Stomach (tissue), 9 donors: ENCODE results near the gene SLC6A3. TPM values are rescaled to one million over a fixed set of nuclear protein-coding genes. Genes with fewer than 3 reads are reported as not detected.

Source experiments
- DNase-seq, 2 donors: peaks; one replicate each; pipeline versions ENCODE4 v3.0.0 to v3.0.0-alpha.2; 2013 to 2019
- H3K27ac ChIP-seq, 5 donors: fragments of 200-600 bp in 4 of 5; sonication (generic) in 4 of 5; one replicate each; pipeline ENCODE4 v1.5.1; 2013 to 2019; ENCODE audit warnings: mild to moderate bottlenecking in 1 of 5, moderate library complexity in 1 of 5
- H3K27me3 ChIP-seq, 3 donors: fragments of 200-600 bp; sonication (generic); one replicate each; pipeline ENCODE4 v1.5.1; 2017 to 2019; ENCODE audit warnings: mixed run types in 1 of 3
- H3K36me3 ChIP-seq, 4 donors: fragments of 200-600 bp; sonication (generic); 1 replicate in 3 of 4; 2 replicates in 1 of 4; pipeline ENCODE4 v1.5.1; 2016 to 2019
- H3K4me1 ChIP-seq, 4 donors: fragments of 200-600 bp; sonication (generic); one replicate each; pipeline ENCODE4 v1.5.1; 2016 to 2019
- H3K4me3 ChIP-seq, 4 donors: fragments of 200-600 bp; sonication (generic) in 3 of 4; one replicate each; pipeline ENCODE4 v1.5.1; 2016 to 2019; ENCODE audit warnings: mild to moderate bottlenecking in 1 of 4
- H3K9me3 ChIP-seq, 4 donors: fragments of 200-600 bp; sonication (generic); one replicate each; pipeline ENCODE4 v1.5.1; 2016 to 2019
- EP300 ChIP-seq: sonication (generic); formaldehyde crosslinking; IDR thresholded peaks from one replicate; pipeline ENCODE4 v1.6.1; 2017; ENCODE audit warnings: antibody characterized with exemption
- POLR2A ChIP-seq, 4 donors: fragments of 450-650 bp; IDR thresholded peaks; one replicate each; pipeline ENCODE4 v1.6.1; 2016; ENCODE audit warnings: antibody characterized with exemption in 4 of 4, control low read depth in 2 of 4, mild to moderate bottlenecking in 1 of 4, moderate library complexity in 1 of 4
- POLR2AphosphoS5 ChIP-seq, 3 donors: sonication (generic); formaldehyde crosslinking; IDR thresholded peaks; one replicate each; pipeline ENCODE4 v1.6.1; 2016; ENCODE audit warnings: antibody characterized with exemption in 3 of 3
- WGBS, 5 donors: extraction: QIAGEN DNeasy Blood & Tissue Kit in 3 of 5; methylation state at CpG; one replicate each; pipeline versions ENCODE4 v1.1.5 to v1.1.7; 2013 to 2018; 5-methylcytosine and 5-hydroxymethylcytosine counted together
- intact Hi-C: fragments of 100-400 bp; cut with DNase I; formaldehyde crosslinking; loops from one replicate; pipeline ENCODE4 v1.15.1; 2023; ENCODE audit warnings: low total_unique reads
- polyA plus RNA-seq, 3 donors: library from polyadenylated mRNA; stranded (reverse); fragments of 200-250 nt; gene quantifications; one replicate each; pipeline ENCODE4 v1.2.3, GENCODE V29; 2013
- total RNA-seq, 5 donors: library from RNA; depleted of rRNA; stranded (reverse); fragments of >200 nt; gene quantifications; one replicate each; pipeline versions ENCODE4 v1.1.0 to v1.2.3, GENCODE V29; 2014 to 2016
- TF ChIP-seq, protein P1 (sequence below), 7 experiments: fragments of 450-650 bp in 4 of 7; fragments of 200-600 bp in 3 of 7; sonication (generic) in 3 of 7; IDR thresholded peaks; one replicate each; pipeline ENCODE4 v1.5.1; 2016 to 2019; ENCODE audit warnings: antibody characterized with exemption in 7 of 7, control low read depth in 2 of 7, mild to moderate bottlenecking in 1 of 7
- donor health status: healthy with polysubstance abuse.
- donor health status: Bipolar disorder and iron deficiency.
- donor health status: healthy.

SLC6A3 gene
- total and polyA plus RNA-seq, 8 donors: 0.05 TPM; not detected in 7

DNA sequence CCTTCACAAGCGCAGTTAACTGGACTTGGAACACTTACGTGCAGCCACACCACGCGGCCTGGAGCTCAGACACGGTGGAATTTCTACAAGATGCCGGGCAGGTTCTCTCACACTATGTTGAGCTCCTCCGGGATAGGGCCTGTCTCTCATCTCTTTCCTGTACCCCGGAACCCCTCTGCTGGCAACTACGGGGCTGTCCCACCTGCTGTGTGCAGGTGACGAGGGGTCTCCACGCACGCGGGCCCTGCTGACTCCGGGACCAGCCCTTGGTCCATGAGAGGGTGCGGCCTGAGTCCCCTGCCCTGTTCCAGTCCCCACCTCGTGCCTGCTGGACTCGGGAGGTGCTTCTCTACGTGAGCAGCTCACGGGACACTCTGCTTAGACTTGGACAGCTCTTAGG is 40.1 kb downstream of the SLC6A3 start:
- Histone ChIP-seq H3K27me3 (peaks cover 0 to 68% (median 0%) of the 10 kb centered on the region in 3 donors), H3K9me3 (no peaks in the 10 kb centered on the region), H3K4me3 (no peak overlapping the region), H3K4me1 (no peaks in the 10 kb centered on the region), H3K36me3 (no peaks in the 10 kb centered on the region), H3K27ac (no peak overlapping the region)
- no peak for DNase-seq
- WGBS, 5 donors: 71 to 83% (median 77%) methylated on average over 19 of the region's 19 CpGs
- intact Hi-C loops: no loop called here
- TF ChIP-seq POLR2A (IDR thresholded peaks at IDR 0.05) (no peak), POLR2AphosphoS5 (IDR thresholded peaks at IDR 0.05) (no peak), EP300 (no peak)
- TF ChIP-seq, protein P1, sequence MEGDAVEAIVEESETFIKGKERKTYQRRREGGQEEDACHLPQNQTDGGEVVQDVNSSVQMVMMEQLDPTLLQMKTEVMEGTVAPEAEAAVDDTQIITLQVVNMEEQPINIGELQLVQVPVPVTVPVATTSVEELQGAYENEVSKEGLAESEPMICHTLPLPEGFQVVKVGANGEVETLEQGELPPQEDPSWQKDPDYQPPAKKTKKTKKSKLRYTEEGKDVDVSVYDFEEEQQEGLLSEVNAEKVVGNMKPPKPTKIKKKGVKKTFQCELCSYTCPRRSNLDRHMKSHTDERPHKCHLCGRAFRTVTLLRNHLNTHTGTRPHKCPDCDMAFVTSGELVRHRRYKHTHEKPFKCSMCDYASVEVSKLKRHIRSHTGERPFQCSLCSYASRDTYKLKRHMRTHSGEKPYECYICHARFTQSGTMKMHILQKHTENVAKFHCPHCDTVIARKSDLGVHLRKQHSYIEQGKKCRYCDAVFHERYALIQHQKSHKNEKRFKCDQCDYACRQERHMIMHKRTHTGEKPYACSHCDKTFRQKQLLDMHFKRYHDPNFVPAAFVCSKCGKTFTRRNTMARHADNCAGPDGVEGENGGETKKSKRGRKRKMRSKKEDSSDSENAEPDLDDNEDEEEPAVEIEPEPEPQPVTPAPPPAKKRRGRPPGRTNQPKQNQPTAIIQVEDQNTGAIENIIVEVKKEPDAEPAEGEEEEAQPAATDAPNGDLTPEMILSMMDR (IDR thresholded peaks at IDR 0.05): no peak

DNA sequence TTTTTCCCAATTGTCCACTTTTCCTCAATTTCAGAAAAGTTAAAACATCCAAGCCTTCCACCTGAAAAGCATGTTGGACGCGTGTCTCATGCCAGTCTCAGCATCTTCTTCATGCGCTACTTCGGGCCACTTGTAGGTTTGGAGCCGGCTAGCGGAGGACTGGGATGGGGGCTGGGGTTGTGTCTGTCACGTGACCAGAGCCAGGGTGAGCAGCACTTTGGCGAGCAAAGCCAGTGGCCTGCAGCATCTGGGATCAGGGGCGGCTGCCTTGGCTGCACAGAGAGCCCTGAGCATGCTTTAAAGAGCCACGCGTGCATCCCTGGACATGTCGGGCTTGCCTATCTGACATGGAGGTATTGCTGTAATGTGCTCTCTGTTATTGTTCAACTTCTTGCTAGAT is 41.2 kb downstream of the SLC6A3 start:
- peaks cover 0 to 66% (median 0%) of the 10 kb centered on the region in 3 donors for H3K27me3 ChIP-seq
- no peak overlapping the region for H3K4me3 ChIP-seq
- peaks cover 0 to 8% (median 8%) of the 10 kb centered on the region in 4 donors for H3K9me3 ChIP-seq
- DNase-seq: no peak
- intact Hi-C loops: no loop called here
- WGBS, 5 donors: 60 to 77% (median 69%) methylated on average over 12 of the region's 12 CpGs
- no peak for TF ChIP-seq POLR2AphosphoS5 (IDR thresholded peaks at IDR 0.05)
- TF ChIP-seq POLR2A (IDR thresholded peaks at IDR 0.05): no peak
- no peak for TF ChIP-seq EP300
- TF ChIP-seq, protein P1 (IDR thresholded peaks at IDR 0.05): no peak
- no peaks in the 10 kb centered on the region for H3K4me1 ChIP-seq
- H3K27ac ChIP-seq: no peak overlapping the region
- no peaks in the 10 kb centered on the region for H3K36me3 ChIP-seq

DNA sequence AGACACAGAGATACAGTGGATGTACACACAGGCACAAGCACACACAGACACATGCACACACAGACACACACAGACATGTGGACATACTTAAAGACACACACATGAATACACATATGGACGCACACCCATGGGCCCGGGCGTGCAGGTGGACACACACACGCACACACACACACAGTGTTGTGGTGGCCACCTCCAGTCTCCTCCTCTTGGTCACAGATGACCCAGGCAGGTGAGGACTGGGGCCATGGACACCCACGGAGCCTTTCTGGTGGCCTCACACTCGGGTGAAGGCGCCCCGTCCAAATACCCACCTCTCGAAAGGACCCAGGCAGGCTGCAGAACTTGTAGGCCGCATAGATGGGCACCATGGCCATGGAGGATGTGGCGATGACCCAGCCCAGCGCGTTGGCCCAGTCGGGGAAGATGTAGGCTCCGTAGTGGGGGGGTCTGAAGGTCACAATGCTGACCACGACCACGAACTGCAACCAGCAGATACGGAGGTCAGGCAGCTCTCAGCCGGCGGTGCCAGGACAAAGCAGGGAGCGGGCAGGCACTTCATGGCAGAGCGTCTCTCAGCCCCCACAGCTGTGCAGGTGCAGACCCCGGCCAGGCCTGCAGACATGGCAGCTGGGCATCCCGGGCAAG is 42.5 kb downstream of the SLC6A3 start:
- Histone ChIP-seq H3K4me3 (no peak overlapping the region), H3K27me3 (peaks cover 0 to 55% (median 0%) of the 10 kb centered on the region in 3 donors), H3K4me1 (no peaks in the 10 kb centered on the region), H3K9me3 (peaks cover 0 to 14% (median 8%) of the 10 kb centered on the region in 4 donors), H3K36me3 (no peaks in the 10 kb centered on the region), H3K27ac (no peak overlapping the region)
- DNase-seq: no peak
- 85 to 88% (median 86%) methylated on average over 23 to 24 of the region's 24 CpGs for WGBS, 5 donors
- intact Hi-C loops: no loop called here
- TF ChIP-seq EP300: no peak
- no peak for TF ChIP-seq POLR2A (IDR thresholded peaks at IDR 0.05)
- no peak for TF ChIP-seq POLR2AphosphoS5 (IDR thresholded peaks at IDR 0.05)
- TF ChIP-seq, protein P1 (IDR thresholded peaks at IDR 0.05): no peak

DNA sequence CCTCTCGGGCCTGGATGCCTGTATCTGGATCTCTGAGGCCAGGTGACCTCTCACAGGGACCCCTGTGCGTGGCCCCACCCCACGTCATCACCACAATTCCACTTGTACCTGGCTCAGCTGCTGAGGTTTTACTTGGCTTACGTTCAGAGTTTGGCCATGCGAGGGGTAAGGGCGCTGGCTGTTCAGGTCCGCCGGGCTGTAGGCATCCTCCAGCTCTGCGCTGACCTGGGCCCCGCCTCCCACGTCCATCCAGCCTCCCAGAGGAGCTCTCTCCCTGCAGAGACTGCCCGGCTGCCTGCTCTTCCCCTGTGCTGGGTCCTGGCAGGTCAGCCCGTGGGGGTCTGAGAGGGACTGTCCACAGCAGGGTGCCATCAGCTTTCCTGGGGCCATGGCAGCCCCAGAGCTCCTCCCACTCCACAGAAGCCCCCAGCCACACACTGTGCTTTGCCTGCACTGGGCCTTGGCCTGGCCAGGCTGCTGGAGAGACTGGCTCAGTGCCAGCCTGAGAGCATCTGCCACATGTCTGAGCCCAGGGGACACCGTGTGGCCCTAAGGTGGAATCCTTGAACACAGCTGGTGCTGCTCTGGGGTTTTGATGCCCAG is 43.6 kb downstream of the SLC6A3 start:
- Histone ChIP-seq H3K27me3 (peaks cover 0 to 50% (median 0%) of the 10 kb centered on the region in 3 donors), H3K36me3 (no peaks in the 10 kb centered on the region), H3K4me1 (no peaks in the 10 kb centered on the region), H3K27ac (no peak overlapping the region), H3K4me3 (no peak overlapping the region), H3K9me3 (peaks cover 0 to 14% (median 8%) of the 10 kb centered on the region in 4 donors)
- TF ChIP-seq EP300 (no peak), POLR2A (IDR thresholded peaks at IDR 0.05) (no peak), POLR2AphosphoS5 (IDR thresholded peaks at IDR 0.05) (no peak)
- TF ChIP-seq, protein P1 (IDR thresholded peaks at IDR 0.05): no peak
- WGBS, 5 donors: 34 to 52% (median 44%) methylated on average over 8 to 14 of the region's 14 CpGs
- no peak for DNase-seq
- intact Hi-C loops: no loop called here
